ENCODE data around the gene FAM210A. TPM values are rescaled to one million over a fixed set of nuclear protein-coding genes. Genes with fewer than 3 reads are reported as not detected.

FAM210A gene
- total RNA-seq, 2 experiments from 2014 or later = 23.1 to 30.6 TPM

DNA sequence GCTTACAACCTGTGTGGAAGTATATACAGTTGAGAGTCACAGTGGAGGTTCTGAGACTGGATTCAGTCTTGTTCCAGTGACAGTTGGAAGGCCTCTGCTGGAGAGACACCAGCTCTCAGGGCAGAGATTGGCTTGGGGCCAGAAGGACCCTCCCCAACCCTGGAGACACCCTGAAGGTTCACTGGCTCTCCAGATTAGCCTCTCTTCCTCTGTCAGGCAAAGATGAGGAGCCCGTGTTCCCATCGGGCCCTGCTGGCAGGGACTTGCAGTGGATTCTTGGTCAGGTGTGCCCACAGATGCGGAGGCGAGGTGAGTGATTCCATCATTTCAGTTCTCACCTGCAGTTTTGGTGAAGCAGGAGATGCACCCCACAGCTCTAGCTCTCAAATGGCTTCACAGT, 78.6 kb downstream of the FAM210A start:
- H3K9me3 ChIP-seq (ENCODE audit: low read length) = no peaks in the 10 kb centered on the region
- POLR2A ChIA-PET = no interaction called here
- CTCF ChIA-PET (ENCODE audit: unreplicated experiment) = no interaction called here
- intact Hi-C loops (cut with micrococcal nuclease; ENCODE audit: unreplicated experiment) = no loop called here
- no peak overlapping the region for H3K4me2 ChIP-seq (ENCODE audit: low read length)
- H3K36me3 ChIP-seq (ENCODE audit: insufficient read depth, low read length) = peaks cover 30% of the 10 kb centered on the region
- no peaks in the 10 kb centered on the region for H4K20me1 ChIP-seq (ENCODE audit: insufficient read depth, low read length)
- TF ChIP-seq, protein P1, sequence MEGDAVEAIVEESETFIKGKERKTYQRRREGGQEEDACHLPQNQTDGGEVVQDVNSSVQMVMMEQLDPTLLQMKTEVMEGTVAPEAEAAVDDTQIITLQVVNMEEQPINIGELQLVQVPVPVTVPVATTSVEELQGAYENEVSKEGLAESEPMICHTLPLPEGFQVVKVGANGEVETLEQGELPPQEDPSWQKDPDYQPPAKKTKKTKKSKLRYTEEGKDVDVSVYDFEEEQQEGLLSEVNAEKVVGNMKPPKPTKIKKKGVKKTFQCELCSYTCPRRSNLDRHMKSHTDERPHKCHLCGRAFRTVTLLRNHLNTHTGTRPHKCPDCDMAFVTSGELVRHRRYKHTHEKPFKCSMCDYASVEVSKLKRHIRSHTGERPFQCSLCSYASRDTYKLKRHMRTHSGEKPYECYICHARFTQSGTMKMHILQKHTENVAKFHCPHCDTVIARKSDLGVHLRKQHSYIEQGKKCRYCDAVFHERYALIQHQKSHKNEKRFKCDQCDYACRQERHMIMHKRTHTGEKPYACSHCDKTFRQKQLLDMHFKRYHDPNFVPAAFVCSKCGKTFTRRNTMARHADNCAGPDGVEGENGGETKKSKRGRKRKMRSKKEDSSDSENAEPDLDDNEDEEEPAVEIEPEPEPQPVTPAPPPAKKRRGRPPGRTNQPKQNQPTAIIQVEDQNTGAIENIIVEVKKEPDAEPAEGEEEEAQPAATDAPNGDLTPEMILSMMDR (conservative IDR thresholded peaks at IDR 0.05; ENCODE audit: low read length) = no peak
- no peak for TF ChIP-seq EZH2phosphoT487 (IDR thresholded peaks at IDR 0.05; ENCODE audit: borderline replicate concordance, low read depth, low read length)
- H3K79me2 ChIP-seq (ENCODE audit: insufficient read depth, low read depth, low read length) = no peaks in the 10 kb centered on the region
- DNase-seq (ENCODE audit: low spot score) = no peak
- no peaks in the 10 kb centered on the region for H3K4me1 ChIP-seq (ENCODE audit: insufficient read depth, low read length, poor library complexity, severe bottlenecking)
- no peak overlapping the region for H2AFZ ChIP-seq (ENCODE audit: low read length)
- no peaks in the 10 kb centered on the region for H3K9me2 ChIP-seq (ENCODE audit: insufficient read depth, low read length)
- no TSS peak for BruUV-seq (replicated peaks)
- H3K27ac ChIP-seq (ENCODE audit: low read depth, low read length, poor library complexity, severe bottlenecking) = no peak overlapping the region
- H3K4me3 ChIP-seq (ENCODE audit: low read depth, low read length, poor library complexity, severe bottlenecking) = no peak overlapping the region

DNA sequence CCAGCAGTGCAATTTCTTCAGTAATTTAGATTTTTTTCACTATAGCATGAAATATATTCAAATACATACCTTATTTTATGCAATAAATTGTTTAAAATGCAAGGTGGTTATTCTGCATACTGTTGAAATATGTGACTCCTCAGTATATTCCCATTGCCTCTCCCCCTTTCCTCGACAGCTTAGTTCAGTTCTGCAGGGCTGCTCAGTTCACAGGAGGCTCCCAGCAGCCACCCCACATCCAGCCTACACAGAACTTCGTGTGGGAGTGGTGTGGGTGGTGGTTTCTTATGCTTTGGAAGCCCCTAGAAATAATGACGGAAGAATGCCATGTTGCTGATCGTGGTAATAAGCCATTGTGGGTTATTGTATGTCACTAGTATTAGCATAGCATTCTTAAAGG, 79.7 kb downstream of the FAM210A start:
- Histone ChIP-seq H3K4me2 (ENCODE audit: low read length) (no peak overlapping the region), H3K9me2 (ENCODE audit: insufficient read depth, low read length) (no peaks in the 10 kb centered on the region), H4K20me1 (ENCODE audit: insufficient read depth, low read length) (no peaks in the 10 kb centered on the region), H3K79me2 (ENCODE audit: insufficient read depth, low read depth, low read length) (no peaks in the 10 kb centered on the region), H3K9me3 (ENCODE audit: low read length) (no peaks in the 10 kb centered on the region), H3K4me3 (ENCODE audit: low read depth, low read length, poor library complexity, severe bottlenecking) (no peak overlapping the region), H3K4me1 (ENCODE audit: insufficient read depth, low read length, poor library complexity, severe bottlenecking) (no peaks in the 10 kb centered on the region), H3K27ac (ENCODE audit: low read depth, low read length, poor library complexity, severe bottlenecking) (no peak overlapping the region), H3K36me3 (ENCODE audit: insufficient read depth, low read length) (peaks cover 30% of the 10 kb centered on the region), H2AFZ (ENCODE audit: low read length) (no peak overlapping the region)
- no TSS peak for BruUV-seq (replicated peaks)
- no peak for TF ChIP-seq EZH2phosphoT487 (IDR thresholded peaks at IDR 0.05; ENCODE audit: borderline replicate concordance, low read depth, low read length)
- TF ChIP-seq, protein P1 (conservative IDR thresholded peaks at IDR 0.05; ENCODE audit: low read length) = no peak
- ChIA-PET CTCF (ENCODE audit: unreplicated experiment) (no interaction called here), POLR2A (interaction anchor here (0.8 kb wide), 1 partner anchor 14 kb away, joined by 4 read pairs; no protein-coding TSS in a partner anchor)
- intact Hi-C loops (cut with micrococcal nuclease; ENCODE audit: unreplicated experiment) = no loop called here
- no peak for DNase-seq (ENCODE audit: low spot score)

DNA sequence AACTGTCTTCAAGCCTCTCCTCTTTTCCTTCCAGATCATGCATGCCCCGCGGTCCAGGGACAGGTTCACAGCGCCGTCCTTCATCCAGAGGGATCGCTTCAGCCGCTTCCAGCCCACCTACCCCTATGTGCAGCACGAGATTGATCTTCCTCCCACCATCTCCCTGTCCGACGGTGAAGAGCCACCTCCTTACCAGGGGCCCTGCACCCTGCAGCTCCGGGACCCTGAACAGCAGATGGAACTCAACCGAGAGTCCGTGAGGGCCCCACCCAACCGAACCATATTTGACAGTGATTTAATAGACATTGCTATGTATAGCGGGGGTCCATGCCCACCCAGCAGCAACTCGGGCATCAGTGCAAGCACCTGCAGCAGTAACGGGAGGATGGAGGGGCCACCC, 81.3 kb downstream of the FAM210A start:
- H3K4me2 ChIP-seq (ENCODE audit: low read length) = no peak overlapping the region
- TF ChIP-seq, protein P1 (conservative IDR thresholded peaks at IDR 0.05; ENCODE audit: low read length) = no peak
- no peaks in the 10 kb centered on the region for H4K20me1 ChIP-seq (ENCODE audit: insufficient read depth, low read length)
- no peak overlapping the region for H3K27ac ChIP-seq (ENCODE audit: low read depth, low read length, poor library complexity, severe bottlenecking)
- H3K9me3 ChIP-seq (ENCODE audit: low read length) = no peaks in the 10 kb centered on the region
- peaks cover 30% of the 10 kb centered on the region for H3K36me3 ChIP-seq (ENCODE audit: insufficient read depth, low read length)
- no peak overlapping the region for H3K4me3 ChIP-seq (ENCODE audit: low read depth, low read length, poor library complexity, severe bottlenecking)
- H2AFZ ChIP-seq (ENCODE audit: low read length) = no peak overlapping the region
- H3K4me1 ChIP-seq (ENCODE audit: insufficient read depth, low read length, poor library complexity, severe bottlenecking) = no peaks in the 10 kb centered on the region
- CTCF ChIA-PET (ENCODE audit: unreplicated experiment) = no interaction called here
- intact Hi-C loops (cut with micrococcal nuclease; ENCODE audit: unreplicated experiment) = no loop called here
- DNase-seq (ENCODE audit: low spot score) = no peak
- BruUV-seq (replicated peaks) = no TSS peak
- POLR2A ChIA-PET = no interaction called here
- no peaks in the 10 kb centered on the region for H3K79me2 ChIP-seq (ENCODE audit: insufficient read depth, low read depth, low read length)
- no peaks in the 10 kb centered on the region for H3K9me2 ChIP-seq (ENCODE audit: insufficient read depth, low read length)
